ENCODE data around the gene FDX2.
"Not testable (repeated sequence)": the region's sequence is repeated elsewhere in the genome, so short reads cannot be mapped to it uniquely, and the experiment has no call there.

Gene FDX2

DNA sequence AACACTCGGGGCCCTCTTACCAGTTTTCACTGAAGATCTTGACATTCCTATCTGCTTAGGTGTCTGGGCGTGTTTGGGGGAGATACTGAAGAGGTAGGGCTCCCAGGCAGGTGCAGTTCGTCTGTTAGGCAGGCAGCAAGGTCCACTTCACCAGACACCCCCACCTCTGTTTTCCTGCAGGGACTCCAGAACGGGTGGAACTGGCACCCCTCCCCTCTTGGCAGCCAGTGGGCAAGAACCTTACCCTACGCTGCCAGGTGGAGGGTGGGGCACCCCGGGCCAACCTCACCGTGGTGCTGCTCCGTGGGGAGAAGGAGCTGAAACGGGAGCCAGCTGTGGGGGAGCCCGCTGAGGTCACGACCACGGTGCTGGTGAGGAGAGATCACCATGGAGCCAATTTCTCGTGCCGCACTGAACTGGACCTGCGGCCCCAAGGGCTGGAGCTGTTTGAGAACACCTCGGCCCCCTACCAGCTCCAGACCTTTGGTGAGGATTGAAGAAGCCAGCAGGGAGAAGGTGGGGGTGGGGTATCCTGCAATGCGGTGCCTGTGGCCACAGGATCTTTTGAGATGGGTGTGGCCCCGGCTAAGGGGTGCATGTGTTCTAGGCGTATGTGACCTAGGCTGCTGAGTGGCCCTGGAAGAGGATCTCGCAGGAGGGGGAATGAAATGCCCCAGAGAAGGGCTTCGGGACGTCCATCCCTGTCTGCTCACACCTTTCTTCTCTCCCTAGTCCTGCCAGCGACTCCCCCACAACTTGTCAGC is 32.3 kb downstream of the FDX2 start:
- no peak for DNase-seq

DNA sequence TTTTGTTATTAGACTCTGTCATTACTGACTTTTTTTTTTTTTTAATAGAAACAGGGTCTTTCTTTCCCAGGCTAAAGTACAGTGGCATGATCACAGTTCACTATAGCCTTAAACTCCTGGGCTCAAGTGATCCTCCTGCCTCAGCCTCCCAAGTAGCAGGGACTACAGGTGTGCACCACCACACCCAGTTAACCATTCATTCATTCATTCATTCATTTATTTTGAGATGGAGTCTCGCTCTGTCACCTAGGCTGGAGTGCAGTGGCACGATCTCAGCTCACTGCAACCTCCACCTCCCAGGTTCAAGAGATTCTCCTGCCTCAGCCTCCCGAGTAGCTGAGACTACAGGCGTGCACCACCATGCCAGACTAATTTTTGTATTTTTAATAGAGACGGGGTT is 33.8 kb downstream of the FDX2 start:
- DNase-seq, result not testable (repeated sequence)

DNA sequence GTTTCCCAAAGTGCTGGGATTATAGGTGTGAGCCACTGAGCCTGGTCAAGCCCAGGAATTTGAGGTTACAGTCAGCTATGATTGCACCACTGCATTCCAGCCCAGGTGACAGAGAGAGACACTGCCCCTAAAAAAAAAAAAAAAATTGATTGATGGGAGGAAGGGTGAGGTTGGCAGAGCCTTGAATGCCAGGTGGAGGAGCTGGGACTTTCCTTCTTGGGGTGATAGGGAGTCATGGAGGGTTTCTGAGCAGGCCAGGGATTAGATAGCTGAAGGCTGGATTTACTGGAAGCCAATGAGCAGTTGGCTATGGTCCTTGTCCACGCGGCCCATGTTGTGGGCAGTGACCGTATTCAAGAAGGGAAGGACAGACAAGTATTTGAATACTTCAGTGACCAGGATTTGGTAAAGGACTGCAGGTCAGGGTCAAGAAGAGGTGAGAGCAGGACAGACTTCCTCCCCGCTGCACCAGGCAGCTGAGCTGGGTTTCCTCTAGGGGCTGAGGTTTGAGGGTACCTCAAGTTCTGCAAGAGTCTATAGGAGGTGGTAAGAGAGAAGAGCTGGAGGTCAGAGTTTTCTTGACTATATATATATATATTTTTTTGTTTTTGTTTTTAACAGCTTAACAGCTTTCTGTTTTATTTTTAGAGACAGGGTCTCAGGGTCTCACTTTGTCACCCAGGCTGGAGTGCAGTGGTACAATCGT is 35.9 kb downstream of the FDX2 start:
- DNase-seq, result no peak

DNA sequence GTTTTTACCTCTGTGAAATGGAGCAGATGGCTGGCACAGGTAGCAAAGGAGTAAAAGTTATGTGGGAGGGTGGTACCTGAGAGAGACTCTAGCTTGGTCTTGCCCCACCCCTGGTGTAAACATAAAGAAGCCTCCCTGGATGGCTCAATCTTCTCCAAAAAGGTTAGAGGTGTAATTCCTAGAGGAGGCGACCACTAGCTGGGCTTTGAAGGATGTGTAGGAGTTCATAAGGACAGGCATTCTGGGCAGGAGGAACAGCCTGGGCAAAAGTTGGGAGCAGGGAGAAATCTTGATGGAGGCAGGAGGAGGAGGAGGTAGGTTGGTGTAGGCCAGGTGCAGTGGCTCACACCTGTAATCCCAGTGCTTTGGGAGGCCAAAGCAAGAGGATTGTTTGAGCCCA is 36.9 kb downstream of the FDX2 start:
- DNase-seq, result no peak

DNA sequence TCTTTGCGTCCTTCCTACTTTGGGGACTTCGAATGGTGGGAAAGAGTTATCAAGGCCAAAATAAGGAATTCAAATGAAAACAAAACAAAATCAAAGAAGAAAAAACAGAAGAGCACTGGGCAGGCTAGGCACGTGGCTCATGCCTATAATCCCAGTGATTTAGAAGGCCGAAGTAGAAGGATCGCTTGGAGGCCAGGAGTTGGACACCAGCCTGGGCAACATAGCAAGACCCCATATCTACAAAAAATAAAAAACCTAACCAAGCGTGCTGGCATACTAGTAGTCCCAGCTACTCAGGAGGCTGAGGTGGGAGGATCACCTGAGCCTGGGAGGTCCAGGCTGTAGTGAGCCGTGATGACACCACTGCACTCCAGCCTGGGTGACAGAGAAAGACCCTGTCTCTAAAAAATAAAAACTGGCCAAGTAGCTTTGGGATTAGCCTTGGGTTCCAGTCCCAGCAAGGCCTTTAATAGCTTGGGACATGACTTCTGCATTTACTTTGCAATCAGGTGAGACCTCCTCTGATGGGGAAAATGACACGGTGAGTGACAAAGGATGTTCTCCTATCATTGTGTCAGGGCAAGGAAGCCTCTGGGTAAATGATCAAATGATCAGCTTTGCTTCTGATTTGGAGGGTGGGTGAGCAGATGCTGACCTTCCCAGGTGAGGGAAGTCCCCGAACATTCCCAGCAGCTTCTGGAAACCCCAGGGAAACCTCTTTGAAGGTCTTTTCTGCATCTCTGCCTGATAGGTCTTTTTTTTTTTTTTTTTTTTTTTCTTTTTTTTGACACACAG is 37.8 kb downstream of the FDX2 start:
- DNase-seq, result no peak

DNA sequence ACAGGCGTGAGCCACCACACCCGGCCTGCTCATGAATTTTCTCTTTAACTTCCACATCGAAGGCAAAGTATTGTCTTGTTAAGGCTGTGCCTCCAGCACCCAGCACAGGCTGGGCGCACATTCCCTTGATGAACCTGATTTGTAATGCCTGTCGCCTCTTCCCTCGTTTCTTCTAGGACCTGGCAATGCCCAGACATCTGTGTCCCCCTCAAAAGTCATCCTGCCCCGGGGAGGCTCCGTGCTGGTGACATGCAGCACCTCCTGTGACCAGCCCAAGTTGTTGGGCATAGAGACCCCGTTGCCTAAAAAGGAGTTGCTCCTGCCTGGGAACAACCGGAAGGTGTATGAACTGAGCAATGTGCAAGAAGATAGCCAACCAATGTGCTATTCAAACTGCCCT is 41.2 kb downstream of the FDX2 start:
- DNase-seq, result no peak

DNA sequence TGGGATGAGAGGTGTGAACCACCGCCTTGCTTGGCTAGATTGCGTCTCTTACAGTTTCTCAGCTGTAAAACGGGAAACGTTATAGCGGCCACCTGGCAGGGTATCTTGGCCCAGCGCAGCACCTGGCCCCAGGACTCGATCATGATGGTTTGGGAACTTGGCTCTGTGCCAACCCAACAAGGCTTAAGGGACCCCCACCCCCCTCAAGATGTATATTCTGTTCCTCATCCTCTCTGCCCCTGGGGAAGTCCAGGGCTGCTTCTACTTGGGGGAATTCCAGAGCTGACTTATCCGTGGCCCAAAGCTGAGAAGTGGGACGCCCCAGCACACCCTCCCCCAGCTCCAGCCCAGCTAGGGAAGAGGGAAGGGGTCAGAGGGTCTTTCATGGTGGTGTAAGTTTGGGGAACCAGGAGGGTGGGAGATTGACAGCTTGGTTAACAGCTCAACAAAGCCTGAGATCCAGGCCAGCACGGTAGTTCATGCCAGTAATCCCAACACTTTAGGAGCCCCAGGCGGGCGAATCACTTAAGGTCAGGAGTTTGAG is 44.2 kb downstream of the FDX2 start:
- no peak for DNase-seq

DNA sequence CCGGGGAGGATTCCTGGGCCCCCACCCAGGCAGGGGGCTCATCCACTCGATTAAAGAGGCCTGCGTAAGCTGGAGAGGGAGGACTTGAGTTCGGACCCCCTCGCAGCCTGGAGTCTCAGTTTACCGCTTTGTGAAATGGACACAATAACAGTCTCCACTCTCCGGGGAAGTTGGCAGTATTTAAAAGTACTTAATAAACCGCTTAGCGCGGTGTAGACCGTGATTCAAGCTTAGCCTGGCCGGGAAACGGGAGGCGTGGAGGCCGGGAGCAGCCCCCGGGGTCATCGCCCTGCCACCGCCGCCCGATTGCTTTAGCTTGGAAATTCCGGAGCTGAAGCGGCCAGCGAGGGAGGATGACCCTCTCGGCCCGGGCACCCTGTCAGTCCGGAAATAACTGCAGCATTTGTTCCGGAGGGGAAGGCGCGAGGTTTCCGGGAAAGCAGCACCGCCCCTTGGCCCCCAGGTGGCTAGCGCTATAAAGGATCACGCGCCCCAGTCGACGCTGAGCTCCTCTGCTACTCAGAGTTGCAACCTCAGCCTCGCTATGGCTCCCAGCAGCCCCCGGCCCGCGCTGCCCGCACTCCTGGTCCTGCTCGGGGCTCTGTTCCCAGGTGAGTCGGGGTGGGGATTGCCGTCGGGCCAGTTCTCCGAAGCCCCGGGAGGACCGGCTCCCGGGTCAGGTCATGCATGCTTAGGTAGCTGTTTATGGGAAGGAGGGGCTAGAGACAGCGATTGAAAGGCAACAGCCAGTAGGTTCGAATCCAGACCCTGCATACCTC is 45.0 kb downstream of the FDX2 start, which contains the start of gene ICAM1:
TSS of gene ICAM1 (plus strand) at position 505 of the 779 bp plus-strand sequence. CDS start at position 545, 40 bp downstream.
- no peak for DNase-seq

DNA sequence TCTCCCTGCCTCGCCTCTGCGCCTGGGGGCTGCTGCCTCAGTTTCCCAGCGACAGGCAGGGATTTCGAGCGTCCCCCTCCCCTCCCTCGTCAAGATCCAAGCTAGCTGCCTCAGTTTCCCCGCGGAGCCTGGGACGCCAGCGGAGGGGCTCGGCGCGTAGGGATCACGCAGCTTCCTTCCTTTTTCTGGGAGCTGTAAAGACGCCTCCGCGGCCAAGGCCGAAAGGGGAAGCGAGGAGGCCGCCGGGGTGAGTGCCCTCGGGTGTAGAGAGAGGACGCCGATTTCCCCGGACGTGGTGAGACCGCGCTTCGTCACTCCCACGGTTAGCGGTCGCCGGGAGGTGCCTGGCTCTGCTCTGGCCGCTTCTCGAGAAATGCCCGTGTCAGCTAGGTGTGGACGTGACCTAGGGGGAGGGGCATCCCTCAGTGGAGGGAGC is 45.6 kb downstream of the FDX2 start:
- no peak for DNase-seq

DNA sequence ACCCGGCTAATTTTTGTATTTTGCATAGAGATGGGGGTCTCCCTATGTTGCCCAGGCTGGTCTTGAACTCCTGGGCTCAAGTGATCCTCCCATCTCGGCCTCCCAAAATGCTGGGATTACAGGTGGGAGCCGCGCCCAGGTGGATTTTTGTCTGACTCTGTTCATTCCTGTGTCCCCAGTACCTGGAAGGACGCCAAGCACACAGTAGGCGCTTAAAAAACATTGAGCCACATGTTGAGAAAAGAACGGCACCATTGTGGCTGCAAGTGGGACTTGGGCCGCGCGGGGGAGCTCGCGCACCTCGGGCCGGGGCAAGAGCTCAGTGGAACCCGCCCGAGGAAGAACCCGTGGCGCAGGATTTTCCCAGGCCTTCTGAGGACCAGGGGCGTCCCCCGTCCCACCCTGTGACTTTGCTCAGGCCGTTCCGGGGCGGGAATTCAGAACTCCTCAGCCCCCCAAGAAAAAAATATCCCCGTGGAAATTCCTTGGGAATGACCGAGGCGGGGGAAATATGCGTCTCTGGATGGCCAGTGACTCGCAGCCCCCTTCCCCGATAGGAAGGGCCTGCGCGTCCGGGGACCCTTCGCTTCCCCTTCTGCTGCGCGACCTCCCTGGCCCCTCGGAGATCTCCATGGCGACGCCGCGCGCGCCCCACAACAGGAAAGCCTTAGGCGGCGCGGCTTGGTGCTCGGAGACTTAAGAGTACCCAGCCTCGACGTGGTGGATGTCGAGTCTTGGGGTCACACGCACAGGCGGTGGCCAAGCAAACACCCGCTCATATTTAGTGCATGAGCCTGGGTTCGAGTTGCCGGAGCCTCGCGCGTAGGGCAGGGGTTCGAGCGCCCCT is 46.3 kb downstream of the FDX2 start:
- DNase-seq, result no peak

DNA sequence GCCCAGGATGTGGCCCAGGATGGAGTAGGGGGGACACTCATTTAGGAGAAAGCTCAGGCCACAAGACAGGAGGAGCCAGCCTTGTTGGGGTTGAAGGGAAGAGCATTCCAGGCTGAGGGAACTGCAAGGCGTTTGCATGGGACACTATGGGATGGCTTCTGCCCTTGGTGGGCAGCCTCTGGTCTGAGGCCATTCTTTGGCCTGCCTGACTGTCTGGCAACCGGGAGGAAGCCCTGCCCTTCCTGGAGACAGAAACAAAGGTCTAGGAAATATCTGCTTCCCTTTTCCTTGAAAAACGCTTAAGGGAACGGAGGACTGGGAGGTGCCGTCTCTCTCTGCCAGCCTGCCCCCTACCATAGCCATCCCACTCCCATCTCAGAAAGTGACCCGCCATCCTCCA is 47.7 kb downstream of the FDX2 start:
- no peak for DNase-seq

DNA sequence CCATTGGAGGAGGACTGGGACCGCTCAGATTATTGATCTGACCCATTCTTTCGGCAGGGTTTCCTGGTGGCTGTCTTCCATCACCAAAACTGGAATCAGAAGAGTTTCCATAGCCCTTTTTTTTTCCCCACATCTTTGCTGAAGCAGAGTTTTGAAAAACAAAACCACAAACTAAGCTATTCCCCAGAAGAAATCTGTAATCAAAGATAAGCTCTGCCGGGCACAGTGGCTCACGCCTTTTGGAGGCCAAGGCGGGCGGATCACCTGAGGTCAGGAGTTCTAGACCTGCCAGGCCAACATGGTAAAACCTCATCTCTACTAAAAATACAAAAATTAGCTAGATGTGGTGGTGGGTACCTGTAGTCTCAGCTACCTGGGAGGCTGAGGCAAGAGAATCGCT is 49.1 kb downstream of the FDX2 start:
- DNase-seq, result no peak

DNA sequence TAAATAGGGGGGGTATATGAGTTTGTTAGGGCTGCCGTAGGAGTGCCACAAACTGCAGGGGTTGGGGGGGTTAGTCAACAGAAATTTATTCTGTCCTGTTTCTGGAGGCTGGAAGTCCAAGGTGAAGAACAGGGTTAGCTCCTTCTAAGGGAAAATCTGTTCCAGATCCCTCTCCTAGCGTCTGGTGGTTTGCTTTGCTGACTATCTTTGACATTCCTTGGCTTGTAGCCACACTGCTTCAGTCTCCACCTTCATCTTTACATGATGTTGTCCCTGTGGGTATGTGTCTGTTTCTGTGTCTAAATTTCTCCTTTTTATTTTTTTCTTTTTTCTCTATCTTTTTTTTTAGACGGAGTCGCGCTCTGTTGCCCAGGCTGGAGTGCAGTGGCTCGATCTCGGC is 53.0 kb downstream of the FDX2 start:
- no peak for DNase-seq

DNA sequence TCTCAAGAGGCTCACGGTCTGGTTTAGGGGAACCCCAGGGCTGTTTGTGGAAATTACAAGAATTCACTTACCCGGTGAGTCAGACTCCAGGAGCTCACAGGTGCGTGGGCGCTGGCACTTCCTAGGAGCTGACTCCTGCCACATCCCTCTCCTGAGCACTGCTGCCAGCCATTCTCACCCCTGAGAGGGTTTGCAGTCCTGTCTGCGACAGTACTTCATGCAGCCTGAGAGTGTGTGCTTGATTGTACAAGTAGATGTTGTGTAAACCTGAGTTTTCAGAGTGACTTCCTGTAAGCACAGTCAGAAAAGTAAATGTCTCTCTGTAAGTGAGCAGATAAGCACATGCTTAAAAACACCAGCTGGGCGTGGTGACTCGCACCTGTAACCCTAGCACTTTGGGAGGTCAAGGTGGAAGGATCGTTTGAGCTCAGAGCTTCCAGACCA is 55.7 kb downstream of the FDX2 start:
- no peak for DNase-seq
